H1 (cell line): ENCODE measurements around the gene ZNF358. TPM values are rescaled to one million over a fixed set of nuclear protein-coding genes. Genes with fewer than 3 reads are reported as not detected.
A peak's percentile ranks its signal among the peaks of the same experiment; 100 is the strongest.

Experiments
- CTCF ChIA-PET: fragments of 300-600 bp; sonication (Branson Sonifier 250); formaldehyde crosslinking; loops from one replicate; lab custom pipeline; 2021; ENCODE audit not compliant: partially characterized antibody; lab: Charles Lee
- POLR2A ChIA-PET: fragments of 300-600 bp; sonication (Branson Sonifier 250); formaldehyde crosslinking; loops from one replicate; lab custom pipeline; 2021; ENCODE audit warnings: inconsistent platforms; ENCODE audit not compliant: partially characterized antibody; lab: Charles Lee
- DNase-seq, 2 experiments: peaks; one replicate each; pipeline versions ENCODE4 v3.0.0 to v3.0.0-alpha.2; 2010 to 2022; ENCODE audit warnings: low spot score in 2 of 2, low read depth in 1 of 2, mixed read lengths in 1 of 2
- FAIRE-seq: peaks from 2 replicates; lab custom pipeline; 2011; peaks lifted over from hg19 to GRCh38; lab: Jason Lieb, UNC
- H2AFZ ChIP-seq: 2 replicates; pipeline ENCODE4 v1.8.1; 2012; ENCODE audit warnings: low read length, inconsistent platforms
- H2AK5ac ChIP-seq: 2 replicates; pipeline ENCODE4 v1.6.1; 2013; ENCODE audit warnings: low read depth, low read length
- H2BK120ac ChIP-seq: replicated peaks from 2 replicates; pipeline ENCODE3; 2013; ENCODE audit warnings: low read depth, low read length, inconsistent platforms
- H2BK12ac ChIP-seq: 2 replicates; pipeline ENCODE4 v1.6.1; 2013; ENCODE audit warnings: low read depth, low read length
- H2BK15ac ChIP-seq: 2 replicates; pipeline ENCODE4 v1.6.1; 2013; ENCODE audit warnings: low read length
- H2BK20ac ChIP-seq: 2 replicates; pipeline ENCODE4 v1.6.1; 2013; ENCODE audit warnings: low read length
- H2BK5ac ChIP-seq: 2 replicates; pipeline ENCODE4 v1.6.1; 2013; ENCODE audit warnings: low read depth, low read length
- H3K14ac ChIP-seq: 2 replicates; pipeline ENCODE4 v1.6.1; 2013; ENCODE audit warnings: inconsistent platforms; ENCODE audit not compliant: insufficient read length
- H3K18ac ChIP-seq: 2 replicates; pipeline ENCODE4 v1.6.1; 2013; ENCODE audit warnings: low read length; ENCODE audit errors: extremely low read depth
- H3K23ac ChIP-seq: 2 replicates; pipeline ENCODE4 v1.6.1; 2013; ENCODE audit warnings: inconsistent platforms; ENCODE audit not compliant: insufficient read length
- H3K23me2 ChIP-seq: 2 replicates; pipeline ENCODE4 v1.6.1; 2013; ENCODE audit warnings: low read depth, low read length
- H3K27ac ChIP-seq: 2 replicates; pipeline ENCODE4 v1.6.1; 2011; ENCODE audit warnings: low read depth, low read length, inconsistent platforms
- H3K27me3 ChIP-seq, 4 experiments: replicated peaks in 1 of 4; 1 replicate in 1 of 4; 2 replicates in 3 of 4; pipeline versions ENCODE4 v1.6.1 to v1.8.1; 2011 to 2013; ENCODE audit warnings: low read length in 3 of 4, mild to moderate bottlenecking in 3 of 4, inconsistent platforms in 2 of 4, mixed read lengths in 2 of 4, moderate library complexity in 1 of 4; ENCODE audit not compliant: control insufficient read depth in 3 of 4, insufficient read depth in 3 of 4; ENCODE audit errors: extremely low read depth in 1 of 4
- H3K36me3 ChIP-seq, 4 experiments: 2 replicates each; pipeline versions ENCODE4 v1.6.1 to v1.8.1; 2011 to 2013; ENCODE audit warnings: mild to moderate bottlenecking in 4 of 4, low read length in 3 of 4, moderate library complexity in 2 of 4, control low read depth in 1 of 4, inconsistent platforms in 1 of 4; ENCODE audit not compliant: insufficient read depth in 4 of 4, control insufficient read depth in 2 of 4
- H3K4ac ChIP-seq: replicated peaks from 2 replicates; pipeline ENCODE3; 2013; ENCODE audit warnings: low read length, low read depth, mixed read lengths, inconsistent platforms; ENCODE audit not compliant: insufficient read length
- H3K4me1 ChIP-seq, 4 experiments: replicated peaks in 1 of 4; 1 replicate in 1 of 4; 2 replicates in 3 of 4; pipeline versions ENCODE4 v1.6.1 to v1.8.1; 2011 to 2013; ENCODE audit warnings: low read length in 3 of 4, inconsistent platforms in 2 of 4, mixed read lengths in 1 of 4; ENCODE audit not compliant: insufficient read depth in 4 of 4, control insufficient read depth in 3 of 4
- H3K4me2 ChIP-seq, 2 experiments: 2 replicates each; pipeline versions ENCODE4 v1.6.1 to v1.8.1; 2011 to 2013; ENCODE audit warnings: low read depth in 2 of 2, low read length in 2 of 2, control low read depth in 1 of 2, inconsistent platforms in 1 of 2, mild to moderate bottlenecking in 1 of 2; ENCODE audit not compliant: insufficient read depth in 1 of 2
- H3K4me3 ChIP-seq, 4 experiments: fragments of 200-600, 300-600 bp in 1 of 4; sonication (generic), shearing (Covaris generic), sonication (Bioruptor Twin) in 1 of 4; 2 replicates each; pipeline versions ENCODE4 v1.5.1 to v1.8.1; 2011 to 2016; ENCODE audit warnings: low read length in 4 of 4, low read depth in 3 of 4, control low read depth in 2 of 4, inconsistent platforms in 2 of 4, mild to moderate bottlenecking in 2 of 4, mixed read lengths in 1 of 4, moderate library complexity in 1 of 4; ENCODE audit not compliant: insufficient read depth in 2 of 4; ENCODE audit errors: extremely low read depth in 1 of 4
- H3K56ac ChIP-seq: replicated peaks from 2 replicates; pipeline ENCODE3; 2013; ENCODE audit warnings: low read depth, mild to moderate bottlenecking, mixed read lengths, low read length, inconsistent platforms; ENCODE audit not compliant: insufficient read length
- H3K79me1 ChIP-seq: 2 replicates; pipeline ENCODE4 v1.6.1; 2013; ENCODE audit warnings: low read depth, low read length, control low read depth
- H3K79me2 ChIP-seq, 2 experiments: 2 replicates each; pipeline versions ENCODE4 v1.6.1 to v1.8.1; 2012 to 2013; ENCODE audit warnings: low read length in 2 of 2, mild to moderate bottlenecking in 2 of 2, inconsistent platforms in 1 of 2; ENCODE audit not compliant: insufficient read depth in 2 of 2, control insufficient read depth in 1 of 2
- H3K9ac ChIP-seq, 4 experiments: replicated peaks in 1 of 4; 1 replicate in 1 of 4; 2 replicates in 3 of 4; pipeline versions ENCODE4 v1.6.1 to v1.8.1; 2011 to 2013; ENCODE audit warnings: low read depth in 3 of 4, low read length in 3 of 4, control low read depth in 2 of 4, mild to moderate bottlenecking in 2 of 4, moderate library complexity in 2 of 4, inconsistent platforms in 1 of 4; ENCODE audit errors: extremely low read depth in 1 of 4
- H3K9me3 ChIP-seq, 2 experiments: 2 replicates each; pipeline versions ENCODE4 v1.6.1 to v1.8.1; 2012 to 2013; ENCODE audit warnings: mild to moderate bottlenecking in 2 of 2, moderate library complexity in 2 of 2, control low read depth in 1 of 2, inconsistent platforms in 1 of 2, low read depth in 1 of 2, low read length in 1 of 2, mixed read lengths in 1 of 2; ENCODE audit not compliant: insufficient read depth in 2 of 2
- H4K20me1 ChIP-seq, 2 experiments: replicated peaks in 1 of 2; 2 replicates each; pipeline versions ENCODE3 to v1.8.1; 2011 to 2013; ENCODE audit warnings: inconsistent platforms in 2 of 2, low read length in 2 of 2, mild to moderate bottlenecking in 1 of 2; ENCODE audit not compliant: insufficient read depth in 2 of 2, control insufficient read depth in 1 of 2
- H4K5ac ChIP-seq: 2 replicates; pipeline ENCODE4 v1.6.1; 2013; ENCODE audit warnings: low read length, low read depth, mixed read lengths, inconsistent platforms; ENCODE audit not compliant: insufficient read length
- H4K8ac ChIP-seq: 2 replicates; pipeline ENCODE4 v1.8.0; 2013; ENCODE audit warnings: mild to moderate bottlenecking, moderate library complexity, low read length, inconsistent platforms; ENCODE audit not compliant: insufficient read depth; ENCODE audit errors: extremely low read depth
- H4K91ac ChIP-seq: replicated peaks from 2 replicates; pipeline ENCODE3; 2013; ENCODE audit warnings: low read length, mixed read lengths, inconsistent platforms; ENCODE audit not compliant: insufficient read length
- ATF2 ChIP-seq: IDR thresholded peaks from 2 replicates; pipeline ENCODE4 v1.6.1; 2012; ENCODE audit warnings: low read length, inconsistent platforms
- EGR1 ChIP-seq: IDR thresholded peaks from 2 replicates; pipeline ENCODE4 v1.6.1; 2011; ENCODE audit warnings: low read depth, low read length, borderline replicate concordance
- RNF2 ChIP-seq: fragments of 200-900, 300-1000 bp; sonication (generic); IDR thresholded peaks from 2 replicates; pipeline ENCODE4 v1.7.1; 2016; ENCODE audit warnings: borderline replicate concordance, low read depth, mild to moderate bottlenecking, antibody characterized with exemption, low read length; ENCODE audit not compliant: poor library complexity, severe bottlenecking; ENCODE audit errors: missing control alignments
- SP2 ChIP-seq: IDR thresholded peaks from 2 replicates; pipeline ENCODE4 v1.6.1; 2012; ENCODE audit warnings: mild to moderate bottlenecking, low read length, inconsistent platforms
- TEAD4 ChIP-seq: IDR thresholded peaks from 2 replicates; pipeline ENCODE4 v1.6.1; 2012; ENCODE audit warnings: low read depth, low read length, inconsistent platforms, mixed read lengths
- WGBS, 2 experiments: shearing (Covaris generic) in 1 of 2; methylation state at CpG; one replicate each; pipeline versions ENCODE4 v1.1.6 to v1.1.7; 2013 to 2015; ENCODE audit warnings: low lambda C conversion rate in 2 of 2, mixed read lengths in 2 of 2, inconsistent platforms in 1 of 2, low coverage in 1 of 2, missing lambda C conversion rate in 1 of 2; ENCODE audit not compliant: insufficient replicate concordance in 2 of 2, insufficient coverage in 1 of 2, insufficient read length in 1 of 2; ENCODE audit errors: extremely low coverage in 1 of 2, missing lambda C conversion rate in 1 of 2; 5-methylcytosine and 5-hydroxymethylcytosine counted together
- polyA plus RNA-seq, 7 experiments: library from polyadenylated mRNA; depleted of rRNA in 3 of 7; stranded (reverse) in 5 of 7; unstranded in 2 of 7; fragments of >200 nt in 5 of 7; fragments of 200-250 nt in 2 of 7; gene quantifications; 1 replicate in 5 of 7; 2 replicates in 1 of 7; 4 replicates in 1 of 7; pipeline versions ENCODE4 v1.2.1 to v1.2.3, GENCODE V29; 2011 to 2013; ENCODE audit warnings: missing spikeins in 2 of 7, mixed read lengths in 2 of 7
- total RNA-seq: library from RNA; stranded (reverse); fragmentation: NEBNext Ultra II Directional; extraction: Animal tissue kit (Norgen Biotek cat#: 25700); gene quantifications from 2 replicates; pipeline ENCODE4 v1.2.1, GENCODE V29; 2021

The ZNF358 gene
- total and polyA plus RNA-seq, 2 of the 8 experiments (the other 6 are each of a cell fraction or from before 2014, with no cell fraction given): 40.0 to 60.3 TPM

GRCh38 chr19:7476241-7476640 lies 39.7 kb upstream of the ZNF358 start:
- no peak overlapping the region for H3K23ac ChIP-seq
- H3K27me3 ChIP-seq: no peaks in the 10 kb centered on the region
- FAIRE-seq: no peak
- 0 out of 2 replicates have a peak overlapping the region, but pooled peaks have one; percentile 7 for H2BK12ac ChIP-seq
- H3K56ac ChIP-seq: no peak overlapping the region
- no peak overlapping the region for H4K8ac ChIP-seq
- H2BK5ac ChIP-seq: peak overlapping the region; percentile 32; the same call in 1 of the 2 replicates
- H2AK5ac ChIP-seq: no peak overlapping the region
- 0 out of 8 replicates have a peak, but pooled peaks cover 0 to under 1% (median 0%) of the 10 kb centered on the region in 4 experiments for H3K36me3 ChIP-seq
- H3K4ac ChIP-seq: no peak overlapping the region
- no peak overlapping the region for H3K27ac ChIP-seq
- H3K4me3 ChIP-seq: no peak overlapping the region
- H3K9me3 ChIP-seq: no peaks in the 10 kb centered on the region
- H2AFZ ChIP-seq: no peak overlapping the region
- H2BK120ac ChIP-seq: no peak overlapping the region
- POLR2A ChIA-PET: interaction anchor here (1.4 kb wide), 1 partner anchor 35 kb away, joined by 3 read pairs; no protein-coding TSS in a partner anchor
- CTCF ChIA-PET: interaction anchor here (0.7 to 2.9 kb wide), 5 partner anchors 10 to 264 kb away, joined by 3 to 12 read pairs (median 4); a partner anchor contains a TSS
- no peaks in the 10 kb centered on the region for H3K79me2 ChIP-seq
- H3K18ac ChIP-seq: no peak overlapping the region
- DNase-seq: no peak
- no peaks in the 10 kb centered on the region; the same call in 1 of the 2 replicates for H3K23me2 ChIP-seq
- 94% methylated on average over 7 of the region's 7 CpGs; no CpG with 5 or more reads in 1 of the 2 experiments for WGBS, 2 experiments
- no peak overlapping the region for H3K4me2 ChIP-seq
- H2BK15ac ChIP-seq: no peak overlapping the region
- no peak for TF ChIP-seq EGR1
- no peak for TF ChIP-seq SP2
- no peak for TF ChIP-seq RNF2
- TF ChIP-seq ATF2: no peak
- no peak for TF ChIP-seq TEAD4
- H3K14ac ChIP-seq: no peak overlapping the region
- no peak overlapping the region for H4K91ac ChIP-seq
- peaks cover 0 to 1% of the 10 kb centered on the region in 2 experiments for H4K20me1 ChIP-seq
- no peak overlapping the region for H2BK20ac ChIP-seq
- H3K9ac ChIP-seq: no peak overlapping the region
- no peaks in the 10 kb centered on the region for H3K79me1 ChIP-seq
- peaks cover 0 to 3% (median 2%) of the 10 kb centered on the region in 4 experiments; a peak in 2 of 7 replicates for H3K4me1 ChIP-seq
- no peak overlapping the region for H4K5ac ChIP-seq
